Urothelium cell line (cell line): ENCODE results near the gene FBXO2.

ENCODE experiments used
- DNase-seq: peaks from one replicate; pipeline ENCODE4 v3.0.0; 2011; ENCODE audit warnings: low spot score, mixed read lengths
- FAIRE-seq: peaks from 2 replicates; lab custom pipeline; 2011; peaks lifted over from hg19 to GRCh38; lab: Jason Lieb, UNC

Gene FBXO2

DNA sequence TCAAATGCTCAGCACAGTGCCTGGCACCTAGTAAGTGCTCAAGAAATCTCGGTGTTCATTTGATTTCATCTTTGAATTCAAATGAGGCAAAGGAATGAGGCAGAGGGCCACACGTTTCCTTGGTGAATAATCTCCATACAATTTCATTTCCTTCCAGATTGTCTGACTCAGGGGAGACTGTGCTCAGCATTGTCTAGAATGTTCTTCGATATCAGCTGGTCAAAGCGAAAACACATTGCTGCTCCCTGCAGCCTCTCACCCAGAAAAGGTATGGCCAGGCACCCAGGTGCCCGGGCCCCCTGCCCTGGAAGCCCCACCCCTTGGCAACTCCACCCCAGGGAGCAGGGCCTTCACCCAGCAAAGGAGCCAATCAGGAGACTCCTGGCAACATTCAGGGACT is 55.8 kb downstream of the FBXO2 start:
- FAIRE-seq (no peak), DNase-seq (no peak)
